GM23338 (cell line): ENCODE measurements around the gene PRSS50. TPM values are rescaled to one million over a fixed set of nuclear protein-coding genes. Genes with fewer than 3 reads are reported as not detected.

Experiments
- ATAC-seq: fragments of 200-7000 bp; cut with Tn5 transposase; 3 replicates; pipeline ENCODE4 v1.9.1; 2020
- DNase-seq: peaks from one replicate; pipeline ENCODE4 v3.0.0-alpha.2; 2015; ENCODE audit warnings: low spot score
- H2AFZ ChIP-seq: fragments of 200-600 bp; sonication (generic); 2 replicates; pipeline ENCODE4 v1.8.0; 2016; ENCODE audit warnings: antibody characterized with exemption, mild to moderate bottlenecking, moderate library complexity
- H3F3A ChIP-seq: fragments of 200-600 bp; sonication (generic); replicated peaks from 2 replicates; pipeline ENCODE4 v1.8.0; 2017; ENCODE audit warnings: antibody characterized with exemption, mixed run types, low read depth
- H3K27ac ChIP-seq: fragments of 200-600 bp; sonication (generic); 2 replicates; pipeline ENCODE4 v1.6.1; 2016; ENCODE audit warnings: low read depth
- H3K27me3 ChIP-seq: fragments of 200-600 bp; sonication (generic); 2 replicates; pipeline ENCODE4 v1.8.0; 2016; ENCODE audit warnings: mild to moderate bottlenecking, mixed run types, moderate library complexity; ENCODE audit not compliant: insufficient read depth
- H3K36me3 ChIP-seq: fragments of 200-600 bp; sonication (generic); 2 replicates; pipeline ENCODE4 v1.8.0; 2016; ENCODE audit warnings: mild to moderate bottlenecking; ENCODE audit not compliant: insufficient read depth
- H3K4me1 ChIP-seq: fragments of 200-600 bp; sonication (generic); 2 replicates; pipeline ENCODE4 v1.8.0; 2016; ENCODE audit warnings: mild to moderate bottlenecking, moderate library complexity; ENCODE audit not compliant: insufficient read depth
- H3K4me2 ChIP-seq: fragments of 200-600 bp; sonication (generic); 2 replicates; pipeline ENCODE4 v1.7.1; 2017; ENCODE audit warnings: mixed run types
- H3K4me3 ChIP-seq: fragments of 200-600 bp; sonication (generic); 2 replicates; pipeline ENCODE4 v1.6.1; 2016; ENCODE audit warnings: mixed run types
- H3K79me2 ChIP-seq: fragments of 200-600 bp; sonication (generic); replicated peaks from 2 replicates; pipeline ENCODE4 v1.8.0; 2017; ENCODE audit warnings: mild to moderate bottlenecking; ENCODE audit not compliant: insufficient read depth
- H3K9me2 ChIP-seq: fragments of 200-600 bp; sonication (generic); 2 replicates; pipeline ENCODE4 v1.8.0; 2017; ENCODE audit not compliant: insufficient read depth
- H4K20me1 ChIP-seq: fragments of 200-600 bp; sonication (generic); replicated peaks from 2 replicates; pipeline ENCODE4 v1.8.0; 2017; ENCODE audit warnings: mild to moderate bottlenecking; ENCODE audit not compliant: insufficient read depth
- H3K27ac Mint-ChIP-seq: 2 replicates; pipeline ENCODE4 v1.8.0; 2020; ENCODE audit warnings: inconsistent platforms, mild to moderate bottlenecking, moderate library complexity, mixed read lengths
- H3K27me3 Mint-ChIP-seq: 3 replicates; pipeline ENCODE4 v1.8.0; 2022; ENCODE audit warnings: low read depth, mild to moderate bottlenecking, moderate library complexity, mixed read lengths, inconsistent platforms; ENCODE audit not compliant: insufficient read depth, poor library complexity
- H3K36me3 Mint-ChIP-seq: 3 replicates; pipeline ENCODE4 v1.8.0; 2021; ENCODE audit warnings: low read depth, mild to moderate bottlenecking, inconsistent platforms, moderate library complexity, mixed read lengths
- H3K4me1 Mint-ChIP-seq: 3 replicates; pipeline ENCODE4 v1.8.0; 2020; ENCODE audit warnings: mild to moderate bottlenecking, inconsistent platforms, mixed read lengths
- H3K4me3 Mint-ChIP-seq: 3 replicates; pipeline ENCODE4 v1.8.0; 2021; ENCODE audit warnings: moderate library complexity, mild to moderate bottlenecking, inconsistent platforms, mixed read lengths
- H3K9me3 Mint-ChIP-seq: 3 replicates; pipeline ENCODE4 v1.8.0; 2020; ENCODE audit warnings: moderate library complexity, mild to moderate bottlenecking, inconsistent platforms, mixed read lengths
- CREB1 ChIP-seq: fragments of 250-450 bp; sonication (Bioruptor Pico); IDR thresholded peaks from 2 replicates; pipeline ENCODE4 v1.5.0; 2020; ENCODE audit warnings: low read depth, mild to moderate bottlenecking, moderate library complexity
- EZH2 ChIP-seq: fragments of 200-600 bp; sonication (generic); IDR thresholded peaks from one replicate; pipeline ENCODE4 v1.8.0; 2017; ENCODE audit warnings: antibody characterized with exemption, mild to moderate bottlenecking, low read depth; ENCODE audit not compliant: unreplicated experiment
- JUNB ChIP-seq: IDR thresholded peaks from one replicate; pipeline ENCODE4 v1.6.1; 2016; ENCODE audit warnings: antibody characterized with exemption; ENCODE audit not compliant: unreplicated experiment
- NANOG ChIP-seq: IDR thresholded peaks from 2 replicates; pipeline ENCODE4 v1.6.1; 2016; ENCODE audit warnings: antibody characterized with exemption, borderline replicate concordance
- POLR2AphosphoS5 ChIP-seq: IDR thresholded peaks from 2 replicates; pipeline ENCODE4 v1.6.1; 2016; ENCODE audit warnings: antibody characterized with exemption, low read depth
- STAT1 ChIP-seq: IDR thresholded peaks from one replicate; pipeline ENCODE4 v1.6.1; 2016; ENCODE audit warnings: antibody characterized with exemption; ENCODE audit not compliant: unreplicated experiment
- ZNF114 ChIP-seq: fragments of 250-450 bp; sonication (Bioruptor Pico); IDR thresholded peaks from 2 replicates; pipeline ENCODE4 v1.5.0; 2020; ENCODE audit warnings: mild to moderate bottlenecking, moderate library complexity
- ZNF331 ChIP-seq: fragments of 250-450 bp; sonication (Bioruptor Pico); IDR thresholded peaks from 2 replicates; pipeline ENCODE4 v1.5.0; 2020; ENCODE audit warnings: low read depth, mild to moderate bottlenecking, moderate library complexity
- polyA plus RNA-seq: library from polyadenylated mRNA; unstranded; fragments of >200 nt; fragmentation: Nextera tagmentation; extraction: Ambion mirVana; gene quantifications from 2 replicates; pipeline ENCODE4 v1.2.1, GENCODE V29; 2016
- total RNA-seq: library from RNA; depleted of rRNA; stranded (reverse); fragments of >200 nt; shearing (Covaris generic); gene quantifications from 2 replicates; pipeline ENCODE4 v1.2.3, GENCODE V29; 2014
- TF ChIP-seq, protein P1 (sequence below): IDR thresholded peaks from one replicate; pipeline ENCODE4 v1.6.1; 2018; ENCODE audit warnings: antibody characterized with exemption; ENCODE audit not compliant: unreplicated experiment
- TF ChIP-seq, protein P2 (sequence below), 2 experiments: fragments of 200-600 bp in 1 of 2; sonication (generic) in 1 of 2; conservative IDR thresholded peaks; 2 replicates each; pipeline versions ENCODE4 v1.5.1 to v1.6.1; 2016 to 2017; ENCODE audit warnings: antibody characterized with exemption in 2 of 2, low read depth in 2 of 2, mild to moderate bottlenecking in 2 of 2, moderate library complexity in 1 of 2
- TF ChIP-seq, protein P3 (sequence below): fragments of 250-450 bp; sonication (Bioruptor Pico); IDR thresholded peaks from 2 replicates; pipeline ENCODE4 v1.5.0; 2020; ENCODE audit warnings: mild to moderate bottlenecking, moderate library complexity
- TF ChIP-seq, protein P4 (sequence below): IDR thresholded peaks from 2 replicates; pipeline ENCODE4 v1.6.1; 2016; ENCODE audit warnings: antibody characterized with exemption

PRSS50 gene
- total and polyA plus RNA-seq, 2 experiments from 2014 or later = 0.60 to 1.5 TPM

DNA sequence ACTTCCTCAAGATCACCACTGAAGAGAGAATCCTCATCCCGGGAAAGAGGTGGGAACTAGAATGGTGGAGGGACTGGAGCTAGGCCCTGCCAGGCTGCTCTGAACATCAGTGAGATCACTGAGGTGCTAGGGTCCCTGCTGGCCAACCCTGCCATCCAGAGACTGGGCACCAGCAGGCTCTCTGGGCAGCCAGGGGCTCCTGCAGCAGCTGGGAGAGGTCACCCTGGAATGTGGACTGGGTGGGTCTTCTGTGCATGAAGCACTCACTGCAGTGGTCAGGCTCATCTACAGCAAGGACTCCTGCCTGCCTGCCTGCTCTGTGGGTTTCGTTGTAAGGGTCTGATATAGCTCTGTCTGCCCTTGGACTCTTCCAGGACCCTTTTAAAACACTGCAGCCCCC lies 49.1 kb downstream of the PRSS50 start:
- no peaks in the 10 kb centered on the region for H3K36me3 ChIP-seq
- peaks cover 14% of the 10 kb centered on the region for H3K27me3 Mint-ChIP-seq
- no peak overlapping the region for H3K4me3 ChIP-seq
- H3K4me1 ChIP-seq = no peaks in the 10 kb centered on the region
- no peaks in the 10 kb centered on the region for H3K27me3 ChIP-seq
- no peak overlapping the region for H3K27ac Mint-ChIP-seq
- H3K79me2 ChIP-seq = no peaks in the 10 kb centered on the region
- ATAC-seq (no peak), DNase-seq (no peak)
- no peak overlapping the region for H3K4me2 ChIP-seq
- H3K9me3 Mint-ChIP-seq = no peaks in the 10 kb centered on the region
- TF ChIP-seq EZH2 = no peak
- no peak for TF ChIP-seq JUNB
- TF ChIP-seq STAT1 = no peak
- TF ChIP-seq ZNF114 = no peak
- TF ChIP-seq, protein P1, sequence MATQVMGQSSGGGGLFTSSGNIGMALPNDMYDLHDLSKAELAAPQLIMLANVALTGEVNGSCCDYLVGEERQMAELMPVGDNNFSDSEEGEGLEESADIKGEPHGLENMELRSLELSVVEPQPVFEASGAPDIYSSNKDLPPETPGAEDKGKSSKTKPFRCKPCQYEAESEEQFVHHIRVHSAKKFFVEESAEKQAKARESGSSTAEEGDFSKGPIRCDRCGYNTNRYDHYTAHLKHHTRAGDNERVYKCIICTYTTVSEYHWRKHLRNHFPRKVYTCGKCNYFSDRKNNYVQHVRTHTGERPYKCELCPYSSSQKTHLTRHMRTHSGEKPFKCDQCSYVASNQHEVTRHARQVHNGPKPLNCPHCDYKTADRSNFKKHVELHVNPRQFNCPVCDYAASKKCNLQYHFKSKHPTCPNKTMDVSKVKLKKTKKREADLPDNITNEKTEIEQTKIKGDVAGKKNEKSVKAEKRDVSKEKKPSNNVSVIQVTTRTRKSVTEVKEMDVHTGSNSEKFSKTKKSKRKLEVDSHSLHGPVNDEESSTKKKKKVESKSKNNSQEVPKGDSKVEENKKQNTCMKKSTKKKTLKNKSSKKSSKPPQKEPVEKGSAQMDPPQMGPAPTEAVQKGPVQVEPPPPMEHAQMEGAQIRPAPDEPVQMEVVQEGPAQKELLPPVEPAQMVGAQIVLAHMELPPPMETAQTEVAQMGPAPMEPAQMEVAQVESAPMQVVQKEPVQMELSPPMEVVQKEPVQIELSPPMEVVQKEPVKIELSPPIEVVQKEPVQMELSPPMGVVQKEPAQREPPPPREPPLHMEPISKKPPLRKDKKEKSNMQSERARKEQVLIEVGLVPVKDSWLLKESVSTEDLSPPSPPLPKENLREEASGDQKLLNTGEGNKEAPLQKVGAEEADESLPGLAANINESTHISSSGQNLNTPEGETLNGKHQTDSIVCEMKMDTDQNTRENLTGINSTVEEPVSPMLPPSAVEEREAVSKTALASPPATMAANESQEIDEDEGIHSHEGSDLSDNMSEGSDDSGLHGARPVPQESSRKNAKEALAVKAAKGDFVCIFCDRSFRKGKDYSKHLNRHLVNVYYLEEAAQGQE = no peak
- TF ChIP-seq CREB1 (CRISPR knock-in tag) = no peak
- TF ChIP-seq ZNF331 (CRISPR knock-in tag) = no peak
- no peak for TF ChIP-seq POLR2AphosphoS5
- TF ChIP-seq, protein P2, sequence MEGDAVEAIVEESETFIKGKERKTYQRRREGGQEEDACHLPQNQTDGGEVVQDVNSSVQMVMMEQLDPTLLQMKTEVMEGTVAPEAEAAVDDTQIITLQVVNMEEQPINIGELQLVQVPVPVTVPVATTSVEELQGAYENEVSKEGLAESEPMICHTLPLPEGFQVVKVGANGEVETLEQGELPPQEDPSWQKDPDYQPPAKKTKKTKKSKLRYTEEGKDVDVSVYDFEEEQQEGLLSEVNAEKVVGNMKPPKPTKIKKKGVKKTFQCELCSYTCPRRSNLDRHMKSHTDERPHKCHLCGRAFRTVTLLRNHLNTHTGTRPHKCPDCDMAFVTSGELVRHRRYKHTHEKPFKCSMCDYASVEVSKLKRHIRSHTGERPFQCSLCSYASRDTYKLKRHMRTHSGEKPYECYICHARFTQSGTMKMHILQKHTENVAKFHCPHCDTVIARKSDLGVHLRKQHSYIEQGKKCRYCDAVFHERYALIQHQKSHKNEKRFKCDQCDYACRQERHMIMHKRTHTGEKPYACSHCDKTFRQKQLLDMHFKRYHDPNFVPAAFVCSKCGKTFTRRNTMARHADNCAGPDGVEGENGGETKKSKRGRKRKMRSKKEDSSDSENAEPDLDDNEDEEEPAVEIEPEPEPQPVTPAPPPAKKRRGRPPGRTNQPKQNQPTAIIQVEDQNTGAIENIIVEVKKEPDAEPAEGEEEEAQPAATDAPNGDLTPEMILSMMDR (conservative IDR thresholded peaks at IDR 0.05; ENCODE audit: low read depth in 2 of 2) = no peak
- TF ChIP-seq, protein P3, sequence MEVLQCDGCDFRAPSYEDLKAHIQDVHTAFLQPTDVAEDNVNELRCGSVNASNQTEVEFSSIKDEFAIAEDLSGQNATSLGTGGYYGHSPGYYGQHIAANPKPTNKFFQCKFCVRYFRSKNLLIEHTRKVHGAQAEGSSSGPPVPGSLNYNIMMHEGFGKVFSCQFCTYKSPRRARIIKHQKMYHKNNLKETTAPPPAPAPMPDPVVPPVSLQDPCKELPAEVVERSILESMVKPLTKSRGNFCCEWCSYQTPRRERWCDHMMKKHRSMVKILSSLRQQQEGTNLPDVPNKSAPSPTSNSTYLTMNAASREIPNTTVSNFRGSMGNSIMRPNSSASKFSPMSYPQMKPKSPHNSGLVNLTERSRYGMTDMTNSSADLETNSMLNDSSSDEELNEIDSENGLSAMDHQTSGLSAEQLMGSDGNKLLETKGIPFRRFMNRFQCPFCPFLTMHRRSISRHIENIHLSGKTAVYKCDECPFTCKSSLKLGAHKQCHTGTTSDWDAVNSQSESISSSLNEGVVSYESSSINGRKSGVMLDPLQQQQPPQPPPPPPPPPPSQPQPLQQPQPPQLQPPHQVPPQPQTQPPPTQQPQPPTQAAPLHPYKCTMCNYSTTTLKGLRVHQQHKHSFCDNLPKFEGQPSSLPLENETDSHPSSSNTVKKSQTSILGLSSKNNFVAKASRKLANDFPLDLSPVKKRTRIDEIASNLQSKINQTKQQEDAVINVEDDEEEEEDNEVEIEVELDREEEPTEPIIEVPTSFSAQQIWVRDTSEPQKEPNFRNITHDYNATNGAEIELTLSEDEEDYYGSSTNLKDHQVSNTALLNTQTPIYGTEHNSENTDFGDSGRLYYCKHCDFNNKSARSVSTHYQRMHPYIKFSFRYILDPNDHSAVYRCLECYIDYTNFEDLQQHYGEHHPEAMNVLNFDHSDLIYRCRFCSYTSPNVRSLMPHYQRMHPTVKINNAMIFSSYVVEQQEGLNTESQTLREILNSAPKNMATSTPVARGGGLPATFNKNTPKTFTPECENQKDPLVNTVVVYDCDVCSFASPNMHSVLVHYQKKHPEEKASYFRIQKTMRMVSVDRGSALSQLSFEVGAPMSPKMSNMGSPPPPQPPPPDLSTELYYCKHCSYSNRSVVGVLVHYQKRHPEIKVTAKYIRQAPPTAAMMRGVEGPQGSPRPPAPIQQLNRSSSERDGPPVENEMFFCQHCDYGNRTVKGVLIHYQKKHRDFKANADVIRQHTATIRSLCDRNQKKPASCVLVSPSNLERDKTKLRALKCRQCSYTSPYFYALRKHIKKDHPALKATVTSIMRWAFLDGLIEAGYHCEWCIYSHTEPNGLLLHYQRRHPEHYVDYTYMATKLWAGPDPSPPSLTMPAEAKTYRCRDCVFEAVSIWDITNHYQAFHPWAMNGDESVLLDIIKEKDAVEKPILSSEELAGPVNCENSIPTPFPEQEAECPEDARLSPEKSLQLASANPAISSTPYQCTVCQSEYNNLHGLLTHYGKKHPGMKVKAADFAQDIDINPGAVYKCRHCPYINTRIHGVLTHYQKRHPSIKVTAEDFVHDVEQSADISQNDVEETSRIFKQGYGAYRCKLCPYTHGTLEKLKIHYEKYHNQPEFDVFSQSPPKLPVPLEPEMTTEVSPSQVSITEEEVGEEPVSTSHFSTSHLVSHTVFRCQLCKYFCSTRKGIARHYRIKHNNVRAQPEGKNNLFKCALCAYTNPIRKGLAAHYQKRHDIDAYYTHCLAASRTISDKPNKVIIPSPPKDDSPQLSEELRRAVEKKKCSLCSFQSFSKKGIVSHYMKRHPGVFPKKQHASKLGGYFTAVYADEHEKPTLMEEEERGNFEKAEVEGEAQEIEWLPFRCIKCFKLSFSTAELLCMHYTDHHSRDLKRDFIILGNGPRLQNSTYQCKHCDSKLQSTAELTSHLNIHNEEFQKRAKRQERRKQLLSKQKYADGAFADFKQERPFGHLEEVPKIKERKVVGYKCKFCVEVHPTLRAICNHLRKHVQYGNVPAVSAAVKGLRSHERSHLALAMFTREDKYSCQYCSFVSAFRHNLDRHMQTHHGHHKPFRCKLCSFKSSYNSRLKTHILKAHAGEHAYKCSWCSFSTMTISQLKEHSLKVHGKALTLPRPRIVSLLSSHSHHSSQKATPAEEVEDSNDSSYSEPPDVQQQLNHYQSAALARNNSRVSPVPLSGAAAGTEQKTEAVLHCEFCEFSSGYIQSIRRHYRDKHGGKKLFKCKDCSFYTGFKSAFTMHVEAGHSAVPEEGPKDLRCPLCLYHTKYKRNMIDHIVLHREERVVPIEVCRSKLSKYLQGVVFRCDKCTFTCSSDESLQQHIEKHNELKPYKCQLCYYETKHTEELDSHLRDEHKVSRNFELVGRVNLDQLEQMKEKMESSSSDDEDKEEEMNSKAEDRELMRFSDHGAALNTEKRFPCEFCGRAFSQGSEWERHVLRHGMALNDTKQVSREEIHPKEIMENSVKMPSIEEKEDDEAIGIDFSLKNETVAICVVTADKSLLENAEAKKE (CRISPR knock-in tag) = no peak
- TF ChIP-seq, protein P4, sequence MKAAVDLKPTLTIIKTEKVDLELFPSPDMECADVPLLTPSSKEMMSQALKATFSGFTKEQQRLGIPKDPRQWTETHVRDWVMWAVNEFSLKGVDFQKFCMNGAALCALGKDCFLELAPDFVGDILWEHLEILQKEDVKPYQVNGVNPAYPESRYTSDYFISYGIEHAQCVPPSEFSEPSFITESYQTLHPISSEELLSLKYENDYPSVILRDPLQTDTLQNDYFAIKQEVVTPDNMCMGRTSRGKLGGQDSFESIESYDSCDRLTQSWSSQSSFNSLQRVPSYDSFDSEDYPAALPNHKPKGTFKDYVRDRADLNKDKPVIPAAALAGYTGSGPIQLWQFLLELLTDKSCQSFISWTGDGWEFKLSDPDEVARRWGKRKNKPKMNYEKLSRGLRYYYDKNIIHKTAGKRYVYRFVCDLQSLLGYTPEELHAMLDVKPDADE = no peak
- no peak for TF ChIP-seq NANOG
- H3K9me2 ChIP-seq = no peaks in the 10 kb centered on the region
- H4K20me1 ChIP-seq = no peaks in the 10 kb centered on the region
- H3K4me3 Mint-ChIP-seq = no peak overlapping the region
- peaks cover 2% of the 10 kb centered on the region; the same call in 1 of the 3 replicates for H3K4me1 Mint-ChIP-seq
- H3F3A ChIP-seq = no peaks in the 10 kb centered on the region
- H2AFZ ChIP-seq = no peak overlapping the region
- no peaks in the 10 kb centered on the region for H3K36me3 Mint-ChIP-seq
- no peak overlapping the region for H3K27ac ChIP-seq
